GM23338 (cell line): ENCODE measurements around the gene EFCAB6. TPM values are rescaled to one million over a fixed set of nuclear protein-coding genes. Genes with fewer than 3 reads are reported as not detected.

Experiments
- CREB1 ChIP-seq: fragments of 250-450 bp; sonication (Bioruptor Pico); IDR thresholded peaks from 2 replicates; pipeline ENCODE4 v1.5.0; 2020; ENCODE audit warnings: low read depth, mild to moderate bottlenecking, moderate library complexity
- ETS1 ChIP-seq: IDR thresholded peaks from 2 replicates; pipeline ENCODE4 v1.6.1; 2016; ENCODE audit warnings: antibody characterized with exemption
- EZH2 ChIP-seq: fragments of 200-600 bp; sonication (generic); IDR thresholded peaks from one replicate; pipeline ENCODE4 v1.8.0; 2017; ENCODE audit warnings: antibody characterized with exemption, mild to moderate bottlenecking, low read depth; ENCODE audit not compliant: unreplicated experiment
- JUNB ChIP-seq: IDR thresholded peaks from one replicate; pipeline ENCODE4 v1.6.1; 2016; ENCODE audit warnings: antibody characterized with exemption; ENCODE audit not compliant: unreplicated experiment
- NANOG ChIP-seq: IDR thresholded peaks from 2 replicates; pipeline ENCODE4 v1.6.1; 2016; ENCODE audit warnings: antibody characterized with exemption, borderline replicate concordance
- REST ChIP-seq: IDR thresholded peaks from one replicate; pipeline ENCODE4 v1.6.1; 2018; ENCODE audit warnings: antibody characterized with exemption; ENCODE audit not compliant: unreplicated experiment
- STAT1 ChIP-seq: IDR thresholded peaks from one replicate; pipeline ENCODE4 v1.6.1; 2016; ENCODE audit warnings: antibody characterized with exemption; ENCODE audit not compliant: unreplicated experiment
- ZNF114 ChIP-seq: fragments of 250-450 bp; sonication (Bioruptor Pico); IDR thresholded peaks from 2 replicates; pipeline ENCODE4 v1.5.0; 2020; ENCODE audit warnings: mild to moderate bottlenecking, moderate library complexity
- ZNF331 ChIP-seq: fragments of 250-450 bp; sonication (Bioruptor Pico); IDR thresholded peaks from 2 replicates; pipeline ENCODE4 v1.5.0; 2020; ENCODE audit warnings: low read depth, mild to moderate bottlenecking, moderate library complexity
- ZNF462 ChIP-seq: fragments of 250-450 bp; sonication (Bioruptor Pico); IDR thresholded peaks from 2 replicates; pipeline ENCODE4 v1.5.0; 2020; ENCODE audit warnings: mild to moderate bottlenecking, moderate library complexity
- polyA plus RNA-seq: library from polyadenylated mRNA; unstranded; fragments of >200 nt; fragmentation: Nextera tagmentation; extraction: Ambion mirVana; gene quantifications from 2 replicates; pipeline ENCODE4 v1.2.1, GENCODE V29; 2016
- total RNA-seq: library from RNA; depleted of rRNA; stranded (reverse); fragments of >200 nt; shearing (Covaris generic); gene quantifications from 2 replicates; pipeline ENCODE4 v1.2.3, GENCODE V29; 2014

Gene EFCAB6
- total and polyA plus RNA-seq, 2 experiments from 2014 or later = 1.1 to 1.8 TPM

DNA sequence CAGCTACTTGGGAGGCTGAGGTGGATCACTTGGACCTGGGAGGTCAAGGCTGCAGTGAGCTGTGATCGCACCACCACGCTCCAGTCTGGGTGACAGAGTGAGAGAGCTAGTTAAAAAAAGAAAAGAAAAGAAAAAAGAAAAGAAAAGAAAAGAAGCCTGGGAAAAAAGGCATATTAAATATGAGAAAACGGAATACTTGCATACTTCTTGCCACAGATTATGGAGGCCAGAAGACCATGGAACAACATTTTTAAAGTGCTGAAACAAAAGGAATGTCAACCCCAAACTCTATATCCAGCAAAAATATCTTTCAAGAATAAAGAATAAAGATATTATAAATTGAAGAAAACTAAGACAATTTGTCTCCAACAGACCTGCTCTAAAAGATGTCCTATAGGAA lies 191.9 kb downstream of the EFCAB6 start (continued):
- TF ChIP-seq ZNF462 (no peak), ZNF331 (CRISPR knock-in tag) (no peak), NANOG (no peak), EZH2 (no peak), CREB1 (no peak), REST (no peak), ETS1 (no peak), STAT1 (no peak), ZNF114 (CRISPR knock-in tag) (no peak), JUNB (no peak)
